22Rv1 (cell line): ENCODE data around the gene HK2.

ENCODE experiments used
- H3K27ac ChIP-seq: fragments of 450-650 bp; 2 replicates; pipeline ENCODE4 v1.5.1; 2017
- ZFX ChIP-seq: fragments of 450-650 bp; IDR thresholded peaks from 2 replicates; pipeline ENCODE4 v1.6.1; 2017; ENCODE audit warnings: antibody characterized with exemption, borderline replicate concordance
- TF ChIP-seq, protein P1 (sequence below): fragments of 450-650 bp; IDR thresholded peaks from 2 replicates; pipeline ENCODE4 v1.5.1; 2017; ENCODE audit warnings: mild to moderate bottlenecking

HK2 gene

DNA sequence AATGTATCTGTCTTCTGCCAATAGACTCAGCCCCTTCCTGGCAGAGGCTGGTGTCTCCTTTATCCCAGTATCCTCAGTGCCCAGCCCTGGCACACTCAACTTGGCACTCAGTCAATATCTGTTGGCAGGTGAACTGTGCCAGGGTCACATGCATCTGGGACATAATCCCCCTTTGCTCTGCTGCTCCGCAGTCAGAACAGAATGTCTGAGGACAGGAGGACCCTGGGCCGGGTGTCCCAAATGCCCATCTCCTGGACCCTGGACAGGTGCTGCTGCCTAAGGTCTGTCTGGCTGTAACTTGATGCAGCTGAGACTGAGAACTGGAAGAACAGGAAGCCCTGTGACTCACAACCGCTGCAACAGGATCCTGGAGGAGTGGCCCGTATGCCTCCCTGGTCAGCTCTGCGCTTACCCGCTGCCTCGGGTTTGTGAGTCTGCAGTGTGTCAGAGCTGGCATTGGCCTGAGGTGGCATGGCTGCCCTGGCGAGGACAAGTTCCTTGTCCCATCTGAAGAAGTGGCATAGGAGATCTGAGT is 11.4 kb downstream of the HK2 start:
- peak overlapping the region; percentile 98 for H3K27ac ChIP-seq
- TF ChIP-seq, protein P1, sequence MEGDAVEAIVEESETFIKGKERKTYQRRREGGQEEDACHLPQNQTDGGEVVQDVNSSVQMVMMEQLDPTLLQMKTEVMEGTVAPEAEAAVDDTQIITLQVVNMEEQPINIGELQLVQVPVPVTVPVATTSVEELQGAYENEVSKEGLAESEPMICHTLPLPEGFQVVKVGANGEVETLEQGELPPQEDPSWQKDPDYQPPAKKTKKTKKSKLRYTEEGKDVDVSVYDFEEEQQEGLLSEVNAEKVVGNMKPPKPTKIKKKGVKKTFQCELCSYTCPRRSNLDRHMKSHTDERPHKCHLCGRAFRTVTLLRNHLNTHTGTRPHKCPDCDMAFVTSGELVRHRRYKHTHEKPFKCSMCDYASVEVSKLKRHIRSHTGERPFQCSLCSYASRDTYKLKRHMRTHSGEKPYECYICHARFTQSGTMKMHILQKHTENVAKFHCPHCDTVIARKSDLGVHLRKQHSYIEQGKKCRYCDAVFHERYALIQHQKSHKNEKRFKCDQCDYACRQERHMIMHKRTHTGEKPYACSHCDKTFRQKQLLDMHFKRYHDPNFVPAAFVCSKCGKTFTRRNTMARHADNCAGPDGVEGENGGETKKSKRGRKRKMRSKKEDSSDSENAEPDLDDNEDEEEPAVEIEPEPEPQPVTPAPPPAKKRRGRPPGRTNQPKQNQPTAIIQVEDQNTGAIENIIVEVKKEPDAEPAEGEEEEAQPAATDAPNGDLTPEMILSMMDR: no peak
- no peak for TF ChIP-seq ZFX

GRCh38 chr2:74845991-74846390 is 12.1 kb downstream of the HK2 start:
- TF ChIP-seq ZFX: no peak
- TF ChIP-seq, protein P1: no peak
- peak overlapping the region; percentile 98 for H3K27ac ChIP-seq

DNA sequence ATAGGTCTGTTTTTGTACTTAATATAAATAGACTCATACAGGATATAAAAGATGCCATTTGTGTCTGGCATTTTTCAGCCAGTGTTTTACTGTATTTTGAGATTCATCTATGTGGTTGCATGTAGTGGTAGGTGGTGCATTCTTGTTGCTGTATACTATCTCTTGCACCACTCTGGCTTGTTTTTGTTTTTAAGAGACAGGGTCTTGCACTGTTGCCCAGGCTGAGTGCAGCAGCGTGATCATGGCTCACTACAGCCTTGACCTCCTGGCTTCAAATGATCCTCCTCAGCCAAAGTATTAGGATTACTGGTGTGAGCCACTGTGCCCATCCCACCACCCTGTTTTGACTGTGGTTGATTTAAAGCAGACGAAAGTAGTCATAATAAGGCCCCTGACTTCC is 12.6 kb downstream of the HK2 start:
- peak overlapping the region; percentile 98 for H3K27ac ChIP-seq
- no peak for TF ChIP-seq ZFX
- TF ChIP-seq, protein P1: no peak

DNA sequence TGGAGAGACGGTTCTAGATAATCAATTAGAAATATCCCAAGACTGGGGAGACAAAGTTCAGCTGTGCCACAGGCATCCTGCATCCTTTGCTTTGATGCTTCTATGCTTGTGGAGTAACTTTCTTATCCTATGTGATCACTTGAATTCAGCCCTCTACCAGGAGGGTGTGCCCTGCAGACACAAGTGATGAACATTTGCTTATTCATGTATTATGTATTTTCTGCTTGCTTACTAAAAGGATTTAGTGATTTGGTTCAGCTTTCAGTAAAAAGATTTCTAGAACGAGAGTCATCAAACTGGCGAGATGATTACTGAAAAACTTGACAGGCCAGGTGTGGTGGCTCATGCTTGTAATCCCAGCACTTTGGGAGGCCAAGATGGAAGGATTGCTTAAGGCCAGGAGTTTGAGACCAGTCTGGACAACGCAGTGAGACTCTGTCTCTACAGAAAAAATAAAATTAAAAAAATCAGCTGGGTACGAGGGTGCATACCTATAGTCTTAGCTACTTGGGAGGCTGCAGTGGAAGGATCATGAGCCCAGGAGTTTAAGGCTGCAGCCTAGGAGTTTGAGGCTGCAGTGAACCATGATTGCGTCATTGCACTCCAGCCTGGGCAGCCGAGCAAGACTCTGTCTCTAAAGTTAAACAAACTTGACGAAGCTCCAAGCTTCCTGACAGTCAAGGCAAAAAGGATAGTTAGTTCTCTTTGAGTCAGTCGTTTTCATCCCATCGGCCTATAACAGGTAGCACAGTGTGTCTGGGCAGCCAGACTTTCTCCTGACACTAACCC is 13.3 kb downstream of the HK2 start:
- TF ChIP-seq, protein P1: no peak
- TF ChIP-seq ZFX: no peak
- H3K27ac ChIP-seq: peak overlapping the region; percentile 98

DNA sequence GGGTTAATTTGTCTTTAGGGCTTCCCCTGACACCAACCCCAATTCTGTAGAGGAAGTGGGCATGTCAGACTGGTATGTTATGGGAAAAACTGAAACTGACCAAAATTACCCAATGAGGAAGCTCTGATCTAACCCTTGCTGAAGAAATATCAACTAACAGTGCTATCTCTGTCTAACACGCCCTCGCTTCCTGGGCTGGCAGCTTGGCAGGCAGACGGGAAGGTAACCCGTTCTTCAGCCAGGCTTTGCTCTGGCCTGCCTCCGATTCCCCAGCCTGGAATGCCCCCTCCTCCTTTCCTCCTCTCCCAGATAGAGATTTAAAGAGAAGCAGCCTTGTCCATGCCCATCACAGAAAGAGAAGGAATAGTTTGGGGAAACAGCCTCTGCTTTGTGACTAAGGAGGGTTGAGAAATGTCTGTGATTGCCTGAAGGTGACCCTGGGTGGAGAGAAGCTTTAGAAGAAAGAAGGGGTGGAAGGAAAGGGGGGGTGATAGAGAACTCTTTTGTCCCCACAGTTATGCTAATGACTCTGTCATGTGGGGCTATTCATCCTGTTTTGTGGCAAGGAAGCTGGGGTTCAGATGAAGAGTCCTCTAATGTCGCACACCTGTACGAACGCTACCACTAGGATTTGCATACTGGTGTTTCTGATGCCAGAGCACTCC is 15.4 kb downstream of the HK2 start:
- TF ChIP-seq ZFX: no peak
- TF ChIP-seq, protein P1: no peak
- no peak overlapping the region for H3K27ac ChIP-seq

DNA sequence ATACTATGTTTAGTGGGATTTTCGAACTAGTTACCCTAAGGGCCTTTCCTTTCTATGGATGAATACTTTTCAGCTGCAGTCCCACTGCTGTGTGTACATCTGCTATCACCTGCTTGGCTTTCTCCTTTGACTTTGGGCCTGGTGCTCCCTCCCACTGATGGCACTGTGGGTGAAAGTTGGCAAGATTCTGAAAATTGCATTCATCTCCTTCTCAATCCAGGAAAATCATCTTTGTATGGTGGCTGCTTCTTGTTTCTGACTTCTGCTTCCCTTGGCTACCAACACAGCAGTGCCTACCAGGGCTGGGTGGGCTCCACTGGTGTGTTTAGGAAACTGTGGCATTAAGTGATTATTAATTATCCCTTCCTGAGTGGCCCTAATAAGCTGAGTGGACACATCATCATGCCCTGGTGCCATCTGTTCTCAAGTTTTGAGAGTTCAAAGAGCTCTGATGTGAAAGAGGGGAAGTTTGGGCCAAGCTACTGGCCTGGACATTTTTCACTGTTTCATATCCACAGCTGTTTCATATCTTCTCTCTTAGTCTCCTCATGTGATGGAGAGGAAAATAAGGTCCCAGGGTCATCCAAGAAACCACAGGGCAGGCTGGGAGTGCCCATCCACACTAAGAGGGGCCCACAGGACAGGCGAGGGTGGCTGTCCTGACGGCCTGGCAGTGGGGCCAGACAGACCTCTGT is 16.7 kb downstream of the HK2 start:
- H3K27ac ChIP-seq: no peak overlapping the region

More for the DNA sequence above, 16.7 kb downstream of the HK2 start:
- no peak for TF ChIP-seq ZFX
- TF ChIP-seq, protein P1: no peak
